Measurements from ENCODE around the gene RNU6-9.
"Not testable (repeated sequence)": the region's sequence is repeated elsewhere in the genome, so short reads cannot be mapped to it uniquely, and the experiment has no call there.

RNU6-9 gene

GRCh38 chr19:878751-879561 is 14.3 kb upstream of the RNU6-9 start:
- FAIRE-seq: not testable (repeated sequence)

- FAIRE-seq: no peak
Measured at GRCh38 chr19:879711-880438, 13.4 kb upstream of the RNU6-9 start.

GRCh38 chr19:881385-882071 is 11.8 kb upstream of the RNU6-9 start:
- FAIRE-seq: no peak

- no peak for FAIRE-seq
Measured at GRCh38 chr19:882871-883497, 10.3 kb upstream of the RNU6-9 start.

GRCh38 chr19:883661-884211 is 9.5 kb upstream of the RNU6-9 start:
- no peak for FAIRE-seq

- no peak for FAIRE-seq
Measured at GRCh38 chr19:884420-885211, 8.7 kb upstream of the RNU6-9 start.

GRCh38 chr19:885536-886224 is 7.6 kb upstream of the RNU6-9 start:
- FAIRE-seq: no peak

GRCh38 chr19:887072-887471 is 6.2 kb upstream of the RNU6-9 start:
- FAIRE-seq: no peak

- no peak for FAIRE-seq
Measured at GRCh38 chr19:887599-887998, 5.7 kb upstream of the RNU6-9 start.

- no peak for FAIRE-seq
Measured at GRCh38 chr19:888581-889385, 4.5 kb upstream of the RNU6-9 start.

GRCh38 chr19:889662-890295 is 3.5 kb upstream of the RNU6-9 start:
- FAIRE-seq: no peak

- no peak for FAIRE-seq
Measured at GRCh38 chr19:890831-891230, 2.5 kb upstream of the RNU6-9 start.

GRCh38 chr19:891421-892200 is 1.7 kb upstream of the RNU6-9 start:
- not testable (repeated sequence) for FAIRE-seq

GRCh38 chr19:892243-892893 is 916 bp upstream of the RNU6-9 start:
- no peak for FAIRE-seq

GRCh38 chr19:896434-896833 is 3.1 kb downstream of the RNU6-9 start:
- no peak for FAIRE-seq

- FAIRE-seq: no peak
Measured at GRCh38 chr19:896999-897398, 3.7 kb downstream of the RNU6-9 start.

GRCh38 chr19:897442-898039 is 4.3 kb downstream of the RNU6-9 start:
- no peak for FAIRE-seq

GRCh38 chr19:898663-899062 is 5.4 kb downstream of the RNU6-9 start:
- no peak for FAIRE-seq

Data from endometrium (tissue), 2 donors.